SKM-1 (cell line): ENCODE data around the gene COL8A1.
"Not testable (repeated sequence)": the region's sequence is repeated elsewhere in the genome, so short reads cannot be mapped to it uniquely, and the experiment has no call there.

Experiments
- DNase-seq: peaks from one replicate; lab custom pipeline; 2025; ENCODE audit not compliant: unreplicated experiment; lab: John Stamatoyannopoulos, UW

COL8A1 gene

GRCh38 chr3:99638167-99638948 is at the start of gene COL8A1:
Gene COL8A1, plus strand, starts transcription at chr3:99638594. Its CDS starts 152,089 bp downstream, at chr3:99790683.
- no peak for DNase-seq

- not testable (repeated sequence) for DNase-seq
Observed at GRCh38 chr3:99589168-99589567, 49.2 kb upstream of the COL8A1 start.

- no peak for DNase-seq
Observed at GRCh38 chr3:99599894-99600293, 38.5 kb upstream of the COL8A1 start.

- DNase-seq: no peak
Observed at GRCh38 chr3:99601515-99601914, 36.9 kb upstream of the COL8A1 start.

- no peak for DNase-seq
Observed at GRCh38 chr3:99602183-99602582, 36.2 kb upstream of the COL8A1 start.

GRCh38 chr3:99607151-99607550 is 31.2 kb upstream of the COL8A1 start:
- no peak for DNase-seq

GRCh38 chr3:99614768-99615167 is 23.6 kb upstream of the COL8A1 start:
- no peak for DNase-seq

GRCh38 chr3:99620077-99620767 is 18.2 kb upstream of the COL8A1 start:
- DNase-seq: no peak

GRCh38 chr3:99620976-99621375 is 17.4 kb upstream of the COL8A1 start:
- DNase-seq: no peak

GRCh38 chr3:99624496-99625236 is 13.7 kb upstream of the COL8A1 start:
- DNase-seq: no peak

GRCh38 chr3:99625237-99625622 is 13.2 kb upstream of the COL8A1 start:
- no peak for DNase-seq

- no peak for DNase-seq
Observed at GRCh38 chr3:99625643-99626416, 12.6 kb upstream of the COL8A1 start.

- DNase-seq: no peak
Observed at GRCh38 chr3:99626417-99626788, 12.0 kb upstream of the COL8A1 start.

- DNase-seq: no peak
Observed at GRCh38 chr3:99627062-99627826, 11.2 kb upstream of the COL8A1 start.

- no peak for DNase-seq
Observed at GRCh38 chr3:99630815-99631214, 7.6 kb upstream of the COL8A1 start.

- no peak for DNase-seq
Observed at GRCh38 chr3:99633887-99634558, 4.4 kb upstream of the COL8A1 start.

GRCh38 chr3:99634881-99635280 is 3.5 kb upstream of the COL8A1 start:
- no peak for DNase-seq

GRCh38 chr3:99635348-99635747 is 3.0 kb upstream of the COL8A1 start:
- no peak for DNase-seq

- no peak for DNase-seq
Observed at GRCh38 chr3:99637016-99637367, 1.4 kb upstream of the COL8A1 start.
